ENCODE results near the gene RAB5A.
A peak's percentile ranks its signal among the peaks of the same experiment; 100 is the strongest.
"Not testable (repeated sequence)": the region's sequence is repeated elsewhere in the genome, so short reads cannot be mapped to it uniquely, and the experiment has no call there.

Gene RAB5A

GRCh38 chr3:19946832-19947548 is at the start of gene RAB5A:
RAB5A (plus strand) TSS chr3:19947097; CDS start chr3:19950899, 3,802 bp downstream.
- Mint-ChIP-seq H3K36me3 (ENCODE audit: low read depth) (peaks cover 45% of the 10 kb centered on the region), H3K27ac (peak within 1 kb of the TSS; percentile 99), H3K9me3 (no peaks in the 10 kb centered on the region), H3K27me3 (no peaks in the 10 kb centered on the region), H3K4me1 (ENCODE audit: low read depth) (peaks cover 53% of the 10 kb centered on the region), H3K4me3 (peak within 1 kb of the TSS; percentile 99)
- peak; percentile 97 for DNase-seq

GRCh38 chr3:19898721-19899120 is 48.2 kb upstream of the RAB5A start:
- no peaks in the 10 kb centered on the region for H3K36me3 Mint-ChIP-seq (ENCODE audit: low read depth)
- no peaks in the 10 kb centered on the region for H3K27me3 Mint-ChIP-seq
- H3K4me3 Mint-ChIP-seq, result no peak overlapping the region
- no peak for DNase-seq
- H3K27ac Mint-ChIP-seq, result no peak overlapping the region
- H3K4me1 Mint-ChIP-seq (ENCODE audit: low read depth), result no peaks in the 10 kb centered on the region
- H3K9me3 Mint-ChIP-seq, result no peaks in the 10 kb centered on the region

- Mint-ChIP-seq H3K36me3 (ENCODE audit: low read depth) (no peaks in the 10 kb centered on the region), H3K27ac (no peak overlapping the region), H3K4me1 (ENCODE audit: low read depth) (no peaks in the 10 kb centered on the region), H3K9me3 (no peaks in the 10 kb centered on the region), H3K4me3 (no peak overlapping the region), H3K27me3 (no peaks in the 10 kb centered on the region)
- DNase-seq, result no peak
Measured at GRCh38 chr3:19899264-19899663, 47.6 kb upstream of the RAB5A start.

- not testable (repeated sequence) for H3K9me3 Mint-ChIP-seq; H3K4me1 Mint-ChIP-seq (ENCODE audit: low read depth); DNase-seq; H3K27me3 Mint-ChIP-seq; H3K36me3 Mint-ChIP-seq (ENCODE audit: low read depth); H3K4me3 Mint-ChIP-seq; H3K27ac Mint-ChIP-seq
Measured at GRCh38 chr3:19899833-19900232, 47.1 kb upstream of the RAB5A start.

- DNase-seq, result no peak
- H3K4me3 Mint-ChIP-seq, result no peak overlapping the region
- H3K36me3 Mint-ChIP-seq (ENCODE audit: low read depth), result no peaks in the 10 kb centered on the region
- no peak overlapping the region for H3K27ac Mint-ChIP-seq
- H3K27me3 Mint-ChIP-seq, result no peaks in the 10 kb centered on the region
- no peaks in the 10 kb centered on the region for H3K4me1 Mint-ChIP-seq (ENCODE audit: low read depth)
- peaks cover 3% of the 10 kb centered on the region for H3K9me3 Mint-ChIP-seq
Measured at GRCh38 chr3:19901337-19901736, 45.6 kb upstream of the RAB5A start.

- no peak for DNase-seq
- H3K4me3 Mint-ChIP-seq, result no peak overlapping the region
- no peaks in the 10 kb centered on the region for H3K27me3 Mint-ChIP-seq
- no peaks in the 10 kb centered on the region for H3K36me3 Mint-ChIP-seq (ENCODE audit: low read depth)
- H3K27ac Mint-ChIP-seq, result no peak overlapping the region
- peaks cover 3% of the 10 kb centered on the region for H3K9me3 Mint-ChIP-seq
- H3K4me1 Mint-ChIP-seq (ENCODE audit: low read depth), result no peaks in the 10 kb centered on the region
Measured at GRCh38 chr3:19901918-19902317, 45.0 kb upstream of the RAB5A start.

GRCh38 chr3:19903649-19904048 is 43.2 kb upstream of the RAB5A start:
- peaks cover 3% of the 10 kb centered on the region for H3K9me3 Mint-ChIP-seq
- H3K27me3 Mint-ChIP-seq, result no peaks in the 10 kb centered on the region
- H3K36me3 Mint-ChIP-seq (ENCODE audit: low read depth), result no peaks in the 10 kb centered on the region
- no peak overlapping the region for H3K27ac Mint-ChIP-seq
- no peaks in the 10 kb centered on the region for H3K4me1 Mint-ChIP-seq (ENCODE audit: low read depth)
- DNase-seq, result no peak
- H3K4me3 Mint-ChIP-seq, result no peak overlapping the region

GRCh38 chr3:19907523-19907922 is 39.4 kb upstream of the RAB5A start:
- Mint-ChIP-seq H3K9me3 (peaks cover 9% of the 10 kb centered on the region), H3K4me1 (ENCODE audit: low read depth) (no peaks in the 10 kb centered on the region), H3K36me3 (ENCODE audit: low read depth) (no peaks in the 10 kb centered on the region), H3K27ac (no peak overlapping the region), H3K27me3 (no peaks in the 10 kb centered on the region), H3K4me3 (no peak overlapping the region)
- DNase-seq, result no peak

GRCh38 chr3:19911452-19911851 is 35.4 kb upstream of the RAB5A start:
- DNase-seq, result no peak
- Mint-ChIP-seq H3K27ac (no peak overlapping the region), H3K9me3 (peaks cover 6% of the 10 kb centered on the region), H3K4me1 (ENCODE audit: low read depth) (no peaks in the 10 kb centered on the region), H3K4me3 (no peak overlapping the region), H3K36me3 (ENCODE audit: low read depth) (no peaks in the 10 kb centered on the region), H3K27me3 (no peaks in the 10 kb centered on the region)

- H3K36me3 Mint-ChIP-seq (ENCODE audit: low read depth), result no peaks in the 10 kb centered on the region
- no peak overlapping the region for H3K27ac Mint-ChIP-seq
- no peaks in the 10 kb centered on the region for H3K9me3 Mint-ChIP-seq
- no peaks in the 10 kb centered on the region for H3K4me1 Mint-ChIP-seq (ENCODE audit: low read depth)
- no peak for DNase-seq
- no peaks in the 10 kb centered on the region for H3K27me3 Mint-ChIP-seq
- H3K4me3 Mint-ChIP-seq, result no peak overlapping the region
Measured at GRCh38 chr3:19917167-19917566, 29.7 kb upstream of the RAB5A start.

GRCh38 chr3:19920401-19921080 is 26.4 kb upstream of the RAB5A start:
- no peaks in the 10 kb centered on the region for H3K9me3 Mint-ChIP-seq
- no peak for DNase-seq
- H3K4me1 Mint-ChIP-seq (ENCODE audit: low read depth), result no peaks in the 10 kb centered on the region
- H3K27ac Mint-ChIP-seq, result no peak overlapping the region
- H3K27me3 Mint-ChIP-seq, result no peaks in the 10 kb centered on the region
- no peak overlapping the region for H3K4me3 Mint-ChIP-seq
- no peaks in the 10 kb centered on the region for H3K36me3 Mint-ChIP-seq (ENCODE audit: low read depth)

GRCh38 chr3:19931180-19931692 is 15.7 kb upstream of the RAB5A start:
- H3K27me3 Mint-ChIP-seq, result peaks cover 15% of the 10 kb centered on the region
- no peaks in the 10 kb centered on the region for H3K36me3 Mint-ChIP-seq (ENCODE audit: low read depth)
- peak overlapping the region; percentile 91 for H3K27ac Mint-ChIP-seq
- no peak for DNase-seq
- H3K4me1 Mint-ChIP-seq (ENCODE audit: low read depth), result peaks cover 34% of the 10 kb centered on the region
- peak overlapping the region; percentile 23 for H3K4me3 Mint-ChIP-seq
- no peaks in the 10 kb centered on the region for H3K9me3 Mint-ChIP-seq

GRCh38 chr3:19931767-19932188 is 15.1 kb upstream of the RAB5A start:
- DNase-seq, result no peak

GRCh38 chr3:19932422-19932821 is 14.5 kb upstream of the RAB5A start:
- H3K36me3 Mint-ChIP-seq (ENCODE audit: low read depth), result no peaks in the 10 kb centered on the region
- peak overlapping the region; percentile 26 for H3K4me3 Mint-ChIP-seq
- H3K9me3 Mint-ChIP-seq, result no peaks in the 10 kb centered on the region
- H3K27ac Mint-ChIP-seq, result peak overlapping the region; percentile 91
- peaks cover 38% of the 10 kb centered on the region for H3K4me1 Mint-ChIP-seq (ENCODE audit: low read depth)
- no peak for DNase-seq
- H3K27me3 Mint-ChIP-seq, result peaks cover 15% of the 10 kb centered on the region

More at GRCh38 chr3:19931767-19932188, 15.1 kb upstream of the RAB5A start:
- peak overlapping the region; percentile 26 for H3K4me3 Mint-ChIP-seq
- H3K27me3 Mint-ChIP-seq, result peaks cover 15% of the 10 kb centered on the region
- H3K27ac Mint-ChIP-seq, result peak overlapping the region; percentile 91
- H3K36me3 Mint-ChIP-seq (ENCODE audit: low read depth), result no peaks in the 10 kb centered on the region
- H3K4me1 Mint-ChIP-seq (ENCODE audit: low read depth), result peaks cover 34% of the 10 kb centered on the region
- H3K9me3 Mint-ChIP-seq, result no peaks in the 10 kb centered on the region

- Mint-ChIP-seq H3K9me3 (no peaks in the 10 kb centered on the region), H3K27me3 (peaks cover 15% of the 10 kb centered on the region), H3K36me3 (ENCODE audit: low read depth) (no peaks in the 10 kb centered on the region), H3K4me3 (no peak within 1 kb of the TSS), H3K4me1 (ENCODE audit: low read depth) (peaks cover 48% of the 10 kb centered on the region), H3K27ac (no peak within 1 kb of the TSS)
- no peak for DNase-seq
Measured at GRCh38 chr3:19934098-19934566, 12.8 kb upstream of the RAB5A start, which contains the start of gene EFHB. EFHB (minus strand) TSS chr3:19934217; CDS start chr3:19934018, 199 bp downstream.

Measured in activated T-cell treated with anti-CD3 and anti-CD28 coated beads, Interleukin-2, amount 50 U/mL, for 24 hours (primary cell).